HG02763 (cell line): ENCODE data around the gene CNOT10.
A peak's percentile ranks its signal among the peaks of the same experiment; 100 is the strongest.
"Not testable (repeated sequence)": the region's sequence is repeated elsewhere in the genome, so short reads cannot be mapped to it uniquely, and the experiment has no call there.

Experiments used
- ATAC-seq: cut with Tn5 transposase; IDR thresholded peaks from one replicate; pipeline ENCODE4 v1.9.1; 2021; ENCODE audit warnings: mild to moderate bottlenecking, moderate library complexity; ENCODE audit not compliant: unreplicated experiment

CNOT10 gene

DNA sequence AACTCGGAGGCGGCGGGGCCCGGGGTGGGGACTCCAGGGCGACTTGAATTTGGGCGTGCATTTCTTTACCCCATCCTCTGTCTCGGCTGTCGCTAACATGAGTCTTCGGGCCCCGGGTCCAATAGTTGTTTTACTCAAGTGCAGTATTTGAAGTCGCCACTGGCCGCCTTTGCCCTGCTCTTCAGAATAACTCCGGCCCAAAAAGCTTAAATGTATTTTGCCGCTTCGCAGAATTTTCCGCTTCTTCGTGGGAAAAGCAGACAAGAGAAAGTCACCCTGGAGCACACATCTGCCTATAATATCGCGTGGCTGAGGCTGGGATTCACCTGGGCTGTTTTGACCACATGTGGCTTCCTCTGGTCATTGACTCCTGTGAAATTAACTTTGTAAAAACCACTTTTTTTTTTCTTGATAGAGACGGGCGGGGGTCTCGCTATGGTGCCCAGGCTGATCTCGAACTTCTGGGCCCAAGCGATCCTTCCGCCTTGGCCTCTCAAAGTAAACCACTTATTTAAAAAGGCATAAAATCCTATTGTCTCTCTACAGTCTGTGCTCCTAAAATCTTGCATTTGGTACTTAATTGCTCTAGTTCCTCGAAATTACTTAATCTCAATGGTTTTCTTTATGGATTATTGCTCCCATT is 676 bp downstream of the CNOT10 start:
- peak; percentile 1 for ATAC-seq

DNA sequence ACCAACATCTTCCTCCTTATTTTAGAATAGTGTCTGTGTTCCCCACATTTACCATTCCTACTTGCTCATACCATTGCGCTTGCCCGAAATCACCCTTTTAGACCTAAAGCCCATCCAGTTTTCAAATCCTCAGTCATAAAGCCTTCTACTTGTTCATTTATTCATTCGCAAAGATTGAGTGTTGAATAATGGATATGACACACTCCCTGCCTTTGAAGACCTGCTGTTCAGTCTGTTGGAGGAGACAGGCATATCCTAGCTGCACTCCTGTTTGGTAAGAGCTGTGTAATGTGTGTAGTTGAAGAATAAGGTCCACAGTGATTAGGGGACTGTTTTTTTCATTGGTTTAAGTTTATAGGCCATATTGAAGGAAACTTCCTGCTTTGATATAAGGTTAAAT is 1.7 kb downstream of the CNOT10 start:
- no peak for ATAC-seq

- ATAC-seq: no peak
Observed at GRCh38 chr3:32691847-32692246, 6.9 kb downstream of the CNOT10 start.

GRCh38 chr3:32696523-32696922 is 11.5 kb downstream of the CNOT10 start:
- ATAC-seq: no peak

GRCh38 chr3:32698506-32698905 is 13.5 kb downstream of the CNOT10 start:
- ATAC-seq: no peak

GRCh38 chr3:32699429-32699828 is 14.4 kb downstream of the CNOT10 start:
- ATAC-seq: no peak

DNA sequence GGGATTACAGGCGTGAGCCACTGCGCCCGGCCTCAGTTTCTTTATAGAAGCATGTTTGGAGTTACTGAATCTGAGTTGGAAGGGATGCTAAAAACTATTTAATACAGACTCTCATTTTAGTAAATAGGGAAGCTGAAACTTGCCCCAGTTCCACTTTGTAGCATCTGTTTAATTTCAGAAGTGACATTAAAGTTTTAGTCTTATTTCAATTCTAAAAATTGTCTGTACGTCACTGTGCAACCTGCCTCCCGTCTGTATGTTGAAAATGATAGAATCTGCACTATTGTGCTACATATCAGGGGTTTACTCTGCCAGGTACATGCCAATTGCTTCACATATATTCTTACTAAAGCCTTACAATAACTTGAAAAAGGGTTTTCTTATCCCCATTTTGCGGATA is 15.3 kb downstream of the CNOT10 start:
- no peak for ATAC-seq

DNA sequence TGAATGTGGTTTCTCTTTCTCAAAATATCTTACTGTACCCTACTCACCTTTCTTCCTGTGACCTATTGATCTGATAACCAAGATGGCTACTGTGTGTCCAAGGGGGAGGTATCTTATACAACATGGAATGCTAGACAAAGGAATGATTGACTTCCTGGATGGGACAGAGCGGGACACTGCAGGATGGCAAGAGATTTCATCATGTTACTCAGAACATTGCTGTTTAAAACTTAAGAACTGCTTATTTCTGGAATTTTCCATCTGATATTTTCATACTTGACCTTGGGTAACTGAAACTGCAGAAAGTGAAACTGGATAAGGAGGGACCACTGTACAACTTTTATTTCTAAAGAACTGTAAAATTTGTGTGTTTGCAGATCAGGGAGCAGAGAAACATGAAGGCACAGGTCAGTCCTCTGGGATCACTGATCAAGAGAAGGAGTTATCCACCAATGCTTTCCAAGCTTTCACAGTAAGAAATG is 18.5 kb downstream of the CNOT10 start:
- no peak for ATAC-seq

DNA sequence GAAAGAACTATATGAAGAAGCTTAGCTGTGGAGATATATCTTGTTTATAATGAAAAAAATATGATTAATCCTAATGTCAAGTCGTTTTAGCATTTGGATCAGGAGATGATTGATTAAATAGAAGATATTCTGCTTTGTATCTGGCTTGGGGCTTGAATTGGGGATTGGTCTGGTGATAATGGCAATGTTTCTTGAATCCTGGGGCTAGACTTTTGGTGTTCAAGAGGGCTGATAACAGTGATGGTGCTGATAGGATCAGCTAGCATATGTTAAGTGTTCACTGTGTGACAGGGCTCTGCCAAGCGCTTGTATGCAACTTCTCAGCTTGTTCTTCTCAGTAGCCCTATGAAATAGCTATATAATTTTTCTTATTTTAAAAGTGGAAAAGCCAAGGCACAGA is 20.2 kb downstream of the CNOT10 start:
- ATAC-seq: no peak

- ATAC-seq: no peak
Observed at GRCh38 chr3:32706348-32707025, 21.5 kb downstream of the CNOT10 start.

DNA sequence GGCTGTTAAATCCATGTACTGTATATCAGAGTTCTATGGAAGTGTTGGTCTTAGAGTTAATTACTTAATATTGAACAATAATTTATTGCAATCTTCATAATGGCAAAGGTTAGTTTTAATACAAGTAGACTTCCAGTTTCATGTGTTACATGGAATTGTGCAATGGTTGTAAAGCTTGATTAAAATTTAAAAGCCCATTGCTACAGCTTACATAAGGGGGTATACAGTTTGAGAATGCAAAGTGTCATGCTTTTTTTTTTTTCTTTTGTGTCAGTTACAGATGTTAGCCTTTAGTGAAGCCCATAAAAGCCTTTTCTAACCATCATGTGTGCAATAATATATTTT is 22.0 kb downstream of the CNOT10 start:
- no peak for ATAC-seq

- no peak for ATAC-seq
Observed at GRCh38 chr3:32708672-32709283, 23.8 kb downstream of the CNOT10 start.

DNA sequence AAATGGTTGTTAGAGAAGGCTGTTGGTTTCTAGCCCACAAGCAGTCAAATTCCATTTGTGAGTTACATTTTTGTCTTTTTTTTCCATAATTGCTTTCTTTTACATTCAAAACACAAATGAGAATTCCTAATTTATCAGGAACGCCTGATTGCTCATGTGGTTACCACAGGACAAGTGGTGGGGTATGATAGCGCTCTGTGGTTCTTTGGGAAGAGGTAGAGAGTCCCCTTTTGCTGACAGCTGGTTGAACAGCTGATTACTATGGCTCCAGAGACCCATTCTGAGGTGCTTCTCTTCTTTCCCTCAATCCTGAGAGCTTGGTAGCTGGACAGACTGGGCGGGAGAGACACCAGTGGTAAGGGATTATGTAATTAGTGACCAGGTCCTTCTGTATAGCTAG is 24.4 kb downstream of the CNOT10 start:
- no peak for ATAC-seq

DNA sequence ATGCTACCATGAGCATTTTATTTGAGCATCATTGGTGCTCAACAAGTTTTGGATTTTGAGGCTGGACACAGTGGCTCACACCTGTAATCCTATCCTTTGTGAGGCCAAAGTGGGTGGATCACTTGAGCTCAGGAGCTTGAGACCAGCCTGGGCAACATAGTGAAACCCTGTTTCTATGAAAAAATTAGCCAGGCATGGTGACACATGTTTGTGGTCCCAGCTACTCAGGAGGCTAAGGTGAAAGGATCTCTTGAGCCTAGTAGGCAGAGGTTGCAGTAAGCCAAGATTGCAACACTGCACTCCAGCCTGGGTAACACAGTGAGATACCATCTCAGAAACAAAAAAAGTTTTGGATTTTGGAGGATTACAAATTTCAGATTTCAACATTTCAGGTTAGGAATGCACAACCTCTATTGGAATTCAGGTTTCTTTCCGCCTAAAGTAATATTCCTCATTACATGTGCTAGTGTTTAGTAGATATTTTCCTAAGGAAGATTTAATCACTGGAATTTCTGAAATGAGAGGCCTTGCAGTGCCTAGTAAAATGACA is 27.6 kb downstream of the CNOT10 start:
- ATAC-seq: no peak

DNA sequence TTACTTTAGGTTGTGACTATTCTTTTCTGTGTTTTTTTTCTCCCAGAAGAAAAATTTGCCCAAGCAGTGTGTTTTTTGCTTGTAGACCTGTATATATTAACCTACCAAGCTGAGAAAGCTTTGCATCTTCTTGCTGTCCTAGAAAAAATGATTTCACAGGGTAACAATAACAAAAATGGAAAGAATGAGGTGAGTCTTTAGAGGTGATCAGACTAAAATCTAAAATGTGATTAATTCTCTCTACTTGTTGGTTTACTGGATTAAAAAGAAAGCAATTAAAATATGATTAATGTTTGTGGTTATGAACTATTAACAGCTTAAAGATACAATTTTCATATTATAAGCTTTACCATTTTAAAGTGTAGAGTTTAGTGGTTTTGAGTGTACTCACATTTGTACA is 28.2 kb downstream of the CNOT10 start:
- no peak for ATAC-seq

- no peak for ATAC-seq
Observed at GRCh38 chr3:32719335-32719734, 34.3 kb downstream of the CNOT10 start.

- ATAC-seq: no peak
Observed at GRCh38 chr3:32719931-32720330, 34.9 kb downstream of the CNOT10 start.

DNA sequence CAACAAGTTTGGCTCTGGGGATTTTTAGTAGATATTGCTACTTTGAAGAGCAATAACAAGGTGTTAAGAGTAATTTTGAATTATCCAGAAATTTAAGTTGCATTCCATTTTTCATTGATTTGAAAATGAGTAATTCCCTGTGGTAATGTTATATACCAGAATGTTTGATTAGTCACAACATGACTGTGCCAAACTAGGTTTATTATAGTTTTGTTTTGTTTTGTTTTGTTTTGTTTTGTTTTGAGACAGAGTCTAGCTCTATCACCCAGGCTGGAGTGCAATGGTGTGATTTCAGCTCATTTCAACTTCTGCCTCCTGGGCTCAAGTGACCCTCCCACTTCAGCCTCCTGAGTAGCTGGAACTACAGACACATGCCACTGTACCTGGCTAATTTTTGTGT is 40.7 kb downstream of the CNOT10 start:
- ATAC-seq: no peak

- no peak for ATAC-seq
Observed at GRCh38 chr3:32733631-32734229, 48.7 kb downstream of the CNOT10 start.

DNA sequence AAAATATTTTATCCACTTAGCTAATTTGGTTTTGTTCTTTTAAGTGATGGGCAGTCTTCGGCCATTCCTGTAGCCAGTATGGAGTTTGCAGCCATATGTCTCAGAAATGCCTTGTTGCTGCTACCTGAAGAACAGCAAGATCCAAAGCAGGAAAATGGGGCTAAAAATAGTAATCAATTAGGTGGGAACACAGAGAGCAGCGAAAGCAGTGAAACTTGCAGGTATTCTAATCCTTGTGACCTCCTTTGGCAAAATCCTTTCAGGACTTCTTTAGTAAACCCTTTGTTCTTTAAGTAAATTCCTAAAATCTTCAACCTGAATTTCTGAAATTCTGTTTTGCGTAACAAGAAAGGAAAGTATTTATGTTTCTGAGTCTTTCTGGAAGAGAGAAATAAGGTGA is 49.8 kb downstream of the CNOT10 start:
- no peak for ATAC-seq

DNA sequence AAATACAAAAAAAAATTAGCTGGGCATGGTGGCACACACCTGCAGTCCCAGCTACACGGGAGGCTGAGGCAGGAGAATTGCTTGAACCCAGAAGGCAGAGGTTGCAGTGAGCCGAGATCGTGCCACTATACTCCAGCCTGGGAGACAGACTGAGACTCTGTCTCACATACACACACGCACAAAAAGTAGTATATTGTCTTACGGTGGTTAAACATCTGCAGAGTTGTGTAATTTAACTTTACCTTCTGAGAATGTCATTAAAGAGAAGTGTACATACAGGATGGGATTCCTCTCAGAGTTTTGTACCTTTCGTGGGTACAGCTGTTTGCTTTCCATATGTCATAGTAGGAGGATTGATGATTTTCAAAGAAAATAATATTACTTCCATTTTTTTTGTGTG is 58.5 kb downstream of the CNOT10 start:
- ATAC-seq: not testable (repeated sequence)

- ATAC-seq: no peak
Observed at GRCh38 chr3:32743934-32744333, 58.9 kb downstream of the CNOT10 start.
